Immature natural killer cell (primary cell): Measurements from ENCODE around the gene STK32B. TPM values are rescaled to one million over a fixed set of nuclear protein-coding genes. Genes with fewer than 3 reads are reported as not detected.

Source experiments
- DNase-seq, 3 donors: peaks; one replicate each; pipeline ENCODE4 v3.0.0; 2022; ENCODE audit warnings: mixed read lengths in 1 of 3
- H3K27ac Mint-ChIP-seq, 6 donors: one replicate each; pipeline ENCODE4 v1.8.0; 2020; ENCODE audit warnings: mixed read lengths in 6 of 6, mild to moderate bottlenecking in 5 of 6, inconsistent platforms in 4 of 6, moderate library complexity in 3 of 6
- H3K27me3 Mint-ChIP-seq, 3 donors: one replicate each; pipeline ENCODE4 v1.8.0; 2020 to 2021; ENCODE audit warnings: low read depth in 3 of 3, mild to moderate bottlenecking in 3 of 3, mixed read lengths in 3 of 3, moderate library complexity in 3 of 3, inconsistent platforms in 1 of 3
- H3K36me3 Mint-ChIP-seq, 3 donors: one replicate each; pipeline ENCODE4 v1.8.0; 2020; ENCODE audit warnings: mixed read lengths in 3 of 3, inconsistent platforms in 2 of 3, mild to moderate bottlenecking in 2 of 3
- H3K4me1 Mint-ChIP-seq, 2 donors: one replicate each; pipeline ENCODE4 v1.8.0; 2020; ENCODE audit warnings: inconsistent platforms in 2 of 2, mild to moderate bottlenecking in 2 of 2, mixed read lengths in 2 of 2, moderate library complexity in 1 of 2
- H3K4me3 Mint-ChIP-seq, 5 donors: one replicate each; pipeline ENCODE4 v1.8.0; 2020; ENCODE audit warnings: mild to moderate bottlenecking in 5 of 5, mixed read lengths in 5 of 5, inconsistent platforms in 3 of 5, moderate library complexity in 3 of 5
- H3K9me3 Mint-ChIP-seq, 6 donors: one replicate each; pipeline ENCODE4 v1.8.0; 2020; ENCODE audit warnings: mild to moderate bottlenecking in 6 of 6, mixed read lengths in 6 of 6, inconsistent platforms in 4 of 6, moderate library complexity in 3 of 6
- polyA plus RNA-seq, 3 donors: library from polyadenylated mRNA; unstranded; fragments of 300-500 nt; fragmentation: Illumina TruSeq; gene quantifications; one replicate each; pipeline ENCODE4 v1.2.3, GENCODE V29; 2021

Gene STK32B
- polyA plus RNA-seq, 3 donors from 2014 or later = not detected

- Mint-ChIP-seq H3K27ac (no peak overlapping the region), H3K36me3 (no peaks in the 10 kb centered on the region), H3K4me3 (no peak overlapping the region), H3K4me1 (no peaks in the 10 kb centered on the region), H3K27me3 (peaks cover 0 to 3% (median 3%) of the 10 kb centered on the region in 3 donors), H3K9me3 (no peaks in the 10 kb centered on the region)
- no peak for DNase-seq
Observed at GRCh38 chr4:5098176-5098575, 46.9 kb downstream of the STK32B start.

DNA sequence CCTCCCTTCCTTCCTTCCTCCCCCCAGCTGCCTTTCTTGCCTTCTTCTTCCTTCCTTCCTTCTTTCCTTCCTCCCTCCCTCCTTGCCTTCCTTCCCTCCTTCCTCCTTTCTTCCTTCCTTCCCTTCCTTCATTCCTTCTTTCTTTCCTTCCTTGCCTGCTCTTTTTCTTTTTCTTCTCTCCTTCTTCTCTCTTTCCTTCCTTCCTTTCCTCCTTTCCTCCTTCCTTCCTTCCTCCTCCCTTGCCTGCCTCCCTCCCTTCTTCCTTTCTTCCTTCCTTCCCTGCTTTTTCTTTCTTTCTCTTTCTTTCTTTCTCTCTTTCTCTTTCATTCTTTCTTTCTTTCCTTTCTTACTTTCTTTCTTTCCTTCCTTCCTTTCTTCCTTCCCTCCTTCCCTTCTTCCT, 49.1 kb downstream of the STK32B start:
- no peak overlapping the region for H3K4me3 Mint-ChIP-seq
- H3K36me3 Mint-ChIP-seq = no peaks in the 10 kb centered on the region
- no peak overlapping the region for H3K27ac Mint-ChIP-seq
- H3K9me3 Mint-ChIP-seq = peaks cover 0 to 2% (median 0%) of the 10 kb centered on the region in 6 donors
- H3K4me1 Mint-ChIP-seq = no peaks in the 10 kb centered on the region
- H3K27me3 Mint-ChIP-seq = peaks cover 0 to 6% (median 3%) of the 10 kb centered on the region in 3 donors
- no peak for DNase-seq

GRCh38 chr4:5100986-5101385, 49.7 kb downstream of the STK32B start:
- no peak overlapping the region for H3K27ac Mint-ChIP-seq
- H3K36me3 Mint-ChIP-seq = no peaks in the 10 kb centered on the region
- DNase-seq = no peak
- H3K4me1 Mint-ChIP-seq = no peaks in the 10 kb centered on the region
- peaks cover 0 to 6% (median 3%) of the 10 kb centered on the region in 3 donors for H3K27me3 Mint-ChIP-seq
- H3K9me3 Mint-ChIP-seq = peaks cover 0 to 2% (median 0%) of the 10 kb centered on the region in 6 donors
- H3K4me3 Mint-ChIP-seq = no peak overlapping the region

DNA sequence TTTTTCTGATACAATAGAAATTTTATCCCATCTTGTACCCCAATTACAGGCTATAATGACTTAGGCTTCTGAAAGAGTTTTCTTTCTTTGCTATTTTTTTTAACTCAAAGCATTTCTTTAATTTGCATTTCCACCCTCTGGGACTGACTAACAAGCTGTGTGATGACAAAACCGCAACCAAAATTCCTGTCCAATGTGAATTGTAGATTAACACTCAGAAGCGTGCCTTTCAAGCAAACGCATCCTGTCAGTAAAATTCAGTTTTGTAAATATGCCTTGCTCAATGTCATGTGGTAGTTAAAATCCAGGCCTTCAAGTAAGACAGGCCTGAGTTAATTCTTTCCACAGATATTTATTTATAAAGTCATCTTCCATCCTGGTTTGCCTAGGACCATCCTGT, 50.3 kb downstream of the STK32B start:
- peaks cover 0 to 2% (median 0%) of the 10 kb centered on the region in 6 donors for H3K9me3 Mint-ChIP-seq
- no peak for DNase-seq
- peaks cover 0 to 6% (median 3%) of the 10 kb centered on the region in 3 donors for H3K27me3 Mint-ChIP-seq
- no peaks in the 10 kb centered on the region for H3K36me3 Mint-ChIP-seq
- H3K4me3 Mint-ChIP-seq = no peak overlapping the region
- H3K27ac Mint-ChIP-seq = no peak overlapping the region
- H3K4me1 Mint-ChIP-seq = no peaks in the 10 kb centered on the region

DNA sequence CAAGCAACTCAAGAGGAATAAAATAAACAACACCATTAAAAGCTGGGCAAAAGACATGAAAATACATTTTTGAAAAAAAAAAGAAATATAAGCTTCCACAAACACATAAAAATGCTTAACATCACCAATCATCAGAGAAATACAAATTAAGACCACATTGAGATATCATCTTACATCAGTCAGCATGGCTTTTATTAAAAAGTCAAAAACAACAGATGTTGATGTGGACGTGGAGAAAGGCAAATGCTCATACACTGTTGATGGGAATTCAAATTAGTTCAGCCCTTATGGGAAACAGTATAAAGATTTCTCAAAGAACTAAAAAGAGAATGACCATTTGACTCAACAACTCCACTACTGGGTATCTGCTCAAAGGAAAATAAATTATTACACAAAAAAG, 59.6 kb downstream of the STK32B start:
- no peak for DNase-seq
- H3K27me3 Mint-ChIP-seq = peaks cover 3 to 9% (median 4%) of the 10 kb centered on the region in 3 donors
- no peaks in the 10 kb centered on the region for H3K4me1 Mint-ChIP-seq
- no peak overlapping the region for H3K27ac Mint-ChIP-seq
- no peaks in the 10 kb centered on the region for H3K36me3 Mint-ChIP-seq
- H3K4me3 Mint-ChIP-seq = no peak overlapping the region
- H3K9me3 Mint-ChIP-seq = peaks cover 0 to 5% (median 0%) of the 10 kb centered on the region in 6 donors

DNA sequence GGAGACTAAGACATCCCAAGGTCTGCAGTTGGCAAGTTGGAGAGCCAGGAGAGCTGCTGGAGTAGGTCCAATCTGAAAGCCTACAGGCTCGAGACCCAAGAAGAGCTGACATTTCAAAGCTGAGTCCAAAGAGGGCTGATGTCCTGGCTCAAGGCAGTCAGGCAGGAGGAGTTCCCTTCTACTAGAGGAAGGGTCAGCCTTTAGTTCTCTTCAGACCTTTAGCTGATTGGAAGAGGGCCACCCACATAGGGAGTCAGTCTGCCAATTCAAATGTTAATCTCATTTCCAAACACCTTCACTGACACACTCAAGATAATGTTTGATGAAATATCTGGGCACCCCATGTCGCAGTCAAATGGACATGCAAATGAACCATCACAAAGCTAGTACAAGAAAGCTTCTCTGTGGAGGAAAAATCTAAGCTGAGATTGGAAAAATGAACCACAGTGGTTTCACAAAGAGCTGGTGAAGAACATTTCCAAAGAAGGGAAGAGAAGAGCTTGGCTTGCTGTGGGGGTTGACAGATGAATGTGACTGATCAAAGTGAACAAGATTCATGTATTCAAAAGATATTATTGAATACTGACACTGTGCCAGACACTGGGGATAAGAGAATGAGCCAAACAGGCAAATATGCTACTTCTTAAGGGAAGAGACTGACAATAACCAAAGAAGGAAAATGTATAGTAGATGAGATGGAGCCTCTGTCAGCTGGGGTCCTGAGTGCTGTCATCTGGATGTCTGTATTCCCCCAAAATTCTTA, 61.2 kb downstream of the STK32B start:
- H3K36me3 Mint-ChIP-seq = no peaks in the 10 kb centered on the region
- no peak overlapping the region for H3K4me3 Mint-ChIP-seq
- peaks cover 0 to 5% (median 0%) of the 10 kb centered on the region in 6 donors for H3K9me3 Mint-ChIP-seq
- H3K4me1 Mint-ChIP-seq = no peaks in the 10 kb centered on the region
- H3K27me3 Mint-ChIP-seq = peaks cover 0 to 9% (median 0%) of the 10 kb centered on the region in 3 donors
- no peak overlapping the region for H3K27ac Mint-ChIP-seq
- DNase-seq = no peak

GRCh38 chr4:5114950-5115349, 63.7 kb downstream of the STK32B start:
- Mint-ChIP-seq H3K27me3 (peaks cover 0 to 4% (median 0%) of the 10 kb centered on the region in 3 donors), H3K4me1 (no peaks in the 10 kb centered on the region), H3K4me3 (no peak overlapping the region), H3K9me3 (peaks cover 0 to 5% (median 0%) of the 10 kb centered on the region in 6 donors), H3K36me3 (no peaks in the 10 kb centered on the region), H3K27ac (no peak overlapping the region)
- no peak for DNase-seq

DNA sequence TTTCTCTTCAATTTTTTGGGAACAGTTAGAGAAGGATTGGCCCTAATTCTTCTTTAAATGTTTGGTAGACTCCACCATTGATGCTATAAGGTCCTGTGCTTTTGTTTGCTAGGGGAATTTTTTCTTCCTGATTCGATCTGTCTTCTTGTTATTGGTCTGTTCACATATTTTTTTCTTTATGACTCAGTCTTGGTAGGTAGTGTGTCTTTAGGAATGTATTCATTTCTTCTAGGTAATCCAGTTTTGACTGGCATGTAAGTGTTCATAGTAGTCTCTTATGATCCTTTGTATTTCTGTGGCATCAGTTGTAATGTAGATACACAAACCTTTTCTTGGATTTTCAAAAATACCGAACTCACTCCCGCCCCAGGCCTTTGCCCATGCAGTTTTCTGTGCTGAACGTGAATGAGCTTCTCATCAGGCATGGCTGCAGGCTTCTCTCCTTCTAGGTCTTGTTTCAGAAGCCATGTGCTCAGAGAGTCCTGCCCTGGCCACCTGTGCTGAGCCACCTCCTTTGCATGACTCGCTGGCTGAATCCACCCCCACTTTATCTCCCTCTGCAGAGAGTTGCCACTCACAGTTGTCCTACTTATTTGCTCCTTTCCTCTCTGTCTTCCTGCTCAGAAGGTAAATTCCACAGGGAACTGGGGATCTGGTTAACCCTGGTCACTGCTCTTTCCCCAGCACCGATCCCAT, 67.0 kb downstream of the STK32B start:
- Mint-ChIP-seq H3K9me3 (peaks cover 0 to 3% (median 0%) of the 10 kb centered on the region in 6 donors), H3K4me3 (no peak overlapping the region), H3K27ac (no peak overlapping the region), H3K27me3 (peaks cover 0 to 2% (median 0%) of the 10 kb centered on the region in 3 donors), H3K4me1 (no peaks in the 10 kb centered on the region), H3K36me3 (no peaks in the 10 kb centered on the region)
- DNase-seq = no peak

GRCh38 chr4:5118994-5119835, 67.9 kb downstream of the STK32B start:
- H3K27ac Mint-ChIP-seq = no peak overlapping the region
- no peak overlapping the region for H3K4me3 Mint-ChIP-seq
- no peaks in the 10 kb centered on the region for H3K9me3 Mint-ChIP-seq
- H3K36me3 Mint-ChIP-seq = no peaks in the 10 kb centered on the region
- H3K4me1 Mint-ChIP-seq = no peaks in the 10 kb centered on the region
- peaks cover 0 to 2% (median 0%) of the 10 kb centered on the region in 3 donors for H3K27me3 Mint-ChIP-seq
- DNase-seq = no peak

DNA sequence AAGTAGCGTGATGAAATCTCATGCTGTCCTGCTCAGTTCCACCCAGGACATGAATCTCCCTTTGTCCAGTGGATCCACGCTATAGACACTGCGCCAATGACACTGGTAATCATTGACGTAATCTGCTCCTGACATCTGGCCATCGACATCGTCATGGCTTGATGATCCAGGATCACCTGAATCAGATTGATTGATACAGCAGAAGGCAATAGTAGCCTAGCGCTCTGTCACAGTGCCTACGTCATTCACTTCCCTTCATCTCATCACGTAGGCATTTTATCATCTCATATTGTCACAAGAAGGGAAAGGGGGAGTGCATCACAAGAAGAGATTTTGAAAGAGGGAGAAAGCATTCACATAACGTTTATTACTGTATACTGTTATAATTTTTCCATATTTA, 68.8 kb downstream of the STK32B start:
- Mint-ChIP-seq H3K4me3 (no peak overlapping the region), H3K36me3 (no peaks in the 10 kb centered on the region), H3K4me1 (no peaks in the 10 kb centered on the region)

GRCh38 chr4:5120468-5120867, 69.2 kb downstream of the STK32B start:
- Mint-ChIP-seq H3K4me1 (no peaks in the 10 kb centered on the region), H3K36me3 (no peaks in the 10 kb centered on the region)
- no peak for DNase-seq

More for the DNA sequence above, 68.8 kb downstream of the STK32B start:
- Mint-ChIP-seq H3K9me3 (no peaks in the 10 kb centered on the region), H3K27me3 (peaks cover 0 to 5% (median 3%) of the 10 kb centered on the region in 3 donors), H3K27ac (no peak overlapping the region)
- DNase-seq = no peak

DNA sequence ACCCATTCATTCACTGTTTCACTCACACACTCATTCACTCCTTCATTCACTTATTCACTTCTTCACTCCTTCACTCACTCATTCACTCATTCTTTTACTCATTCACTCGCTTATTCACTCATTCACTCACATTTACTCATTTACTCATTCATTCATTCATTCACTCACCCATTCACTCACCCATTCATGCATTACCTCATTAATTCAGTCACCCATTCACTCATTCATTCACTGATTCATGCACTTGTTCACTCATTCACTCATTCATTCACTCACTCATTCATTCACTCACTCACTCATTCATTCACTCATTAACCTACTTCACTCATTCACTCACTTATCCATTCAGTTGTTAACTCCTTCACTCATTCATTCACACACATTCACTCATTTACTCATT, 70.8 kb downstream of the STK32B start:
- H3K27me3 Mint-ChIP-seq = peaks cover 3 to 14% (median 3%) of the 10 kb centered on the region in 3 donors
- H3K4me3 Mint-ChIP-seq = no peak overlapping the region
- no peak overlapping the region for H3K27ac Mint-ChIP-seq
- no peaks in the 10 kb centered on the region for H3K36me3 Mint-ChIP-seq
- no peaks in the 10 kb centered on the region for H3K4me1 Mint-ChIP-seq
- DNase-seq = no peak
- H3K9me3 Mint-ChIP-seq = no peaks in the 10 kb centered on the region

More at GRCh38 chr4:5120468-5120867, 69.2 kb downstream of the STK32B start:
- no peak overlapping the region for H3K4me3 Mint-ChIP-seq
- peaks cover 0 to 5% (median 3%) of the 10 kb centered on the region in 3 donors for H3K27me3 Mint-ChIP-seq
- no peak overlapping the region for H3K27ac Mint-ChIP-seq
- no peaks in the 10 kb centered on the region for H3K9me3 Mint-ChIP-seq

- DNase-seq = no peak
- Mint-ChIP-seq H3K9me3 (no peaks in the 10 kb centered on the region), H3K27ac (no peak overlapping the region), H3K36me3 (no peaks in the 10 kb centered on the region), H3K4me3 (no peak overlapping the region), H3K4me1 (no peaks in the 10 kb centered on the region), H3K27me3 (peaks cover 3 to 17% (median 5%) of the 10 kb centered on the region in 3 donors)
Observed at GRCh38 chr4:5124876-5125275, 73.6 kb downstream of the STK32B start.

GRCh38 chr4:5125321-5125720, 74.0 kb downstream of the STK32B start:
- Mint-ChIP-seq H3K36me3 (no peaks in the 10 kb centered on the region), H3K27me3 (peaks cover 3 to 17% (median 5%) of the 10 kb centered on the region in 3 donors), H3K4me3 (no peak overlapping the region), H3K4me1 (no peaks in the 10 kb centered on the region), H3K27ac (no peak overlapping the region), H3K9me3 (no peaks in the 10 kb centered on the region)
- no peak for DNase-seq
